Right lobe of liver (tissue), 4 donors: Measurements from ENCODE around the gene KLHL17.

Source experiments
- POLR2A ChIP-seq: fragments of 450-650 bp; IDR thresholded peaks from one replicate; pipeline ENCODE4 v1.6.1; 2017; ENCODE audit warnings: antibody characterized with exemption, mild to moderate bottlenecking
- TF ChIP-seq, protein P1 (sequence below), 4 donors: fragments of 200-600 bp in 3 of 4; fragments of 450-650 bp in 1 of 4; IDR thresholded peaks; one replicate each; pipeline versions ENCODE4 v1.5.1 to v1.8.0; 2016 to 2022; ENCODE audit warnings: antibody characterized with exemption in 4 of 4, mild to moderate bottlenecking in 2 of 4
- donor health status: DM: no; HTN: no; CAD: no.
- donor health status: DM: no; HTN: no; CAD: no.
- donor health status: DM: no; HTN: yes; CAD: no.

DNA sequence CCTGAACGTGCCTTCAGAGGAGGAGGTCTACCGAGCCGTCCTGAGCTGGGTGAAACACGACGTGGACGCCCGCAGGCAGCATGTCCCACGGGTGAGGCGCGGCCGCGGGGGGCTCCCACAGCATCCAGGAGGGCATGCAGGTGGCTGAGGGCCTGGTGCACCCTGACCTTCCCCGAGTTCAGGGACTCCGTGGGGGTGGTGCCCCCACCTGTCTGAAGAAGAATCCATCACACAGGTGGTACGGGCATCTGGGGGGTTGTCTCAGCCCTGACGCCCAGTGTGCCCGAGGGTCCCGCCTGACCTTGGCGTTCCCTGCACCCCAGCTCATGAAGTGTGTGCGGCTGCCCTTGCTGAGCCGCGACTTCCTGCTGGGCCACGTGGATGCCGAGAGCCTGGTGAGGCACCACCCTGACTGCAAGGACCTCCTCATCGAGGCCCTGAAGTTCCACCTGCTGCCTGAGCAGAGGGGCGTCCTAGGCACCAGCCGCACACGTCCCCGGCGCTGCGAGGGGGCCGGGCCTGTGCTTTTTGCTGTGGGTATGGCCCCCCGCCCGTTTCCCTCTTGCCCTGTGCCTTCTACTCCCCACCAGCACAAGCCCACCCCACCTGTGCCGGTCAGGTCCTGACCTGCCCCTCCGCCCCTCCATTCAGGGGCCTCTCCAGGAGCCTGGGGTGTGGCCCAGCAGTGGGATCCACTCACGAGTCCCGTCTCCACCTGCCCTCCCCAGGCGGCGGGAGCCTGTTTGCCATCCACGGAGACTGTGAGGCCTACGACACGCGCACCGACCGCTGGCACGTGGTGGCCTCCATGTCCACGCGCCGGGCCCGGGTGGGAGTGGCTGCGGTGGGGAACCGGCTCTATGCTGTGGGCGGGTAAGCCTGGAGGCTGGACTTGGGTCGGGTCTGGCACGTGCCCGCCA, 2.3 kb downstream of the KLHL17 start:
- TF ChIP-seq, protein P1, sequence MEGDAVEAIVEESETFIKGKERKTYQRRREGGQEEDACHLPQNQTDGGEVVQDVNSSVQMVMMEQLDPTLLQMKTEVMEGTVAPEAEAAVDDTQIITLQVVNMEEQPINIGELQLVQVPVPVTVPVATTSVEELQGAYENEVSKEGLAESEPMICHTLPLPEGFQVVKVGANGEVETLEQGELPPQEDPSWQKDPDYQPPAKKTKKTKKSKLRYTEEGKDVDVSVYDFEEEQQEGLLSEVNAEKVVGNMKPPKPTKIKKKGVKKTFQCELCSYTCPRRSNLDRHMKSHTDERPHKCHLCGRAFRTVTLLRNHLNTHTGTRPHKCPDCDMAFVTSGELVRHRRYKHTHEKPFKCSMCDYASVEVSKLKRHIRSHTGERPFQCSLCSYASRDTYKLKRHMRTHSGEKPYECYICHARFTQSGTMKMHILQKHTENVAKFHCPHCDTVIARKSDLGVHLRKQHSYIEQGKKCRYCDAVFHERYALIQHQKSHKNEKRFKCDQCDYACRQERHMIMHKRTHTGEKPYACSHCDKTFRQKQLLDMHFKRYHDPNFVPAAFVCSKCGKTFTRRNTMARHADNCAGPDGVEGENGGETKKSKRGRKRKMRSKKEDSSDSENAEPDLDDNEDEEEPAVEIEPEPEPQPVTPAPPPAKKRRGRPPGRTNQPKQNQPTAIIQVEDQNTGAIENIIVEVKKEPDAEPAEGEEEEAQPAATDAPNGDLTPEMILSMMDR (IDR thresholded peaks at IDR 0.05): no peak
- TF ChIP-seq POLR2A: no peak
